GM12878 (cell line): Measurements from ENCODE around the gene NOD1. TPM values are rescaled to one million over a fixed set of nuclear protein-coding genes. Genes with fewer than 3 reads are reported as not detected.

Experiments
- ATAC-seq: fragments of 200-7000 bp; cut with Tn5 transposase; 3 replicates; pipeline ENCODE4 v1.9.1; 2020; ENCODE audit warnings: mild to moderate bottlenecking, moderate library complexity
- BruUV-seq: library from RNA; stranded (reverse); fragments of 400-500 nt; replicated peaks from 2 replicates; lab custom pipeline; 2021; lab: Mats Ljungman, UMichigan
- CTCF ChIA-PET: fragments of 300-600 bp; sonication (Branson Sonifier 250); formaldehyde crosslinking; extraction: SDS; loops from one replicate; lab custom pipeline; 2021; ENCODE audit warnings: inconsistent platforms; lab: Yijun Ruan, JAX
- POLR2A ChIA-PET: fragments of 350-600 bp; formaldehyde crosslinking; extraction: SDS; loops from one replicate; lab custom pipeline; 2021; ENCODE audit warnings: inconsistent platforms; lab: Charles Lee
- RAD21 ChIA-PET: fragments of 300-600 bp; sonication (Branson Sonifier 250); formaldehyde crosslinking; loops from one replicate; lab custom pipeline; 2023; ENCODE audit warnings: antibody characterized with exemption; ENCODE audit not compliant: unreplicated experiment; lab: Charles Lee
- SMC1A ChIA-PET: fragments of 300-600 bp; sonication (Branson Sonifier 250); formaldehyde crosslinking; loops from one replicate; lab custom pipeline; 2023; ENCODE audit not compliant: unreplicated experiment, uncharacterized antibody; lab: Charles Lee
- DNase-seq: peaks from one replicate; pipeline ENCODE4 v3.0.0-alpha.2; 2011; ENCODE audit warnings: low read depth, low spot score
- FAIRE-seq: peaks from 3 replicates; lab custom pipeline; 2011; peaks lifted over from hg19 to GRCh38; lab: Jason Lieb, UNC
- H2AFZ ChIP-seq: 2 replicates; pipeline ENCODE4 v1.6.0; 2011; ENCODE audit warnings: low read depth, low read length, control low read depth; ENCODE audit not compliant: control insufficient read depth
- H3K27ac ChIP-seq: 2 replicates; pipeline ENCODE4 v1.5.1; 2011; ENCODE audit warnings: control low read depth; ENCODE audit not compliant: control insufficient read depth, insufficient read depth
- H3K27me3 ChIP-seq, 2 experiments: replicated peaks in 1 of 2; 2 replicates each; pipeline versions ENCODE4 v1.6.0 to v1.6.1; 2011; ENCODE audit warnings: low read length in 1 of 2; ENCODE audit not compliant: control insufficient read depth in 2 of 2, insufficient read depth in 2 of 2
- H3K36me3 ChIP-seq, 2 experiments: 2 replicates each; pipeline ENCODE4 v1.5.1; 2011; ENCODE audit warnings: low read length in 1 of 2; ENCODE audit not compliant: control insufficient read depth in 2 of 2, insufficient read depth in 2 of 2
- H3K4me1 ChIP-seq: 2 replicates; pipeline ENCODE4 v1.6.1; 2011; ENCODE audit warnings: mild to moderate bottlenecking, low read length, moderate library complexity, mixed read lengths; ENCODE audit not compliant: control insufficient read depth, insufficient read depth
- H3K4me2 ChIP-seq: 2 replicates; pipeline ENCODE4 v1.6.0; 2011; ENCODE audit warnings: control low read depth; ENCODE audit not compliant: control insufficient read depth, insufficient read depth
- H3K4me3 ChIP-seq: fragments of 200-600 bp; sonication (generic); 2 replicates; pipeline ENCODE4 v1.5.1; 2016
- H3K79me2 ChIP-seq: 2 replicates; pipeline ENCODE4 v1.6.0; 2011; ENCODE audit warnings: low read length; ENCODE audit not compliant: control insufficient read depth, insufficient read depth
- H3K9ac ChIP-seq: 2 replicates; pipeline ENCODE4 v1.8.0; 2011; ENCODE audit warnings: low read length, control low read depth, mixed read lengths; ENCODE audit not compliant: control insufficient read depth, insufficient read depth
- H3K9me3 ChIP-seq: replicated peaks from 3 replicates; pipeline ENCODE4 v1.5.1; 2011; ENCODE audit warnings: mild to moderate bottlenecking, low read length; ENCODE audit not compliant: control insufficient read depth, insufficient read depth
- H4K20me1 ChIP-seq: 2 replicates; pipeline ENCODE4 v1.6.0; 2011; ENCODE audit not compliant: control insufficient read depth, insufficient read depth
- FOS ChIP-seq: IDR thresholded peaks from 3 replicates; pipeline ENCODE4 v1.6.1; 2011; ENCODE audit warnings: borderline replicate concordance; ENCODE audit not compliant: insufficient read length; ENCODE audit errors: extremely low read depth
- NR2C1 ChIP-seq: fragments of 450-650 bp; IDR thresholded peaks from 2 replicates; pipeline ENCODE4 v1.6.1; 2017; ENCODE audit warnings: antibody characterized with exemption, mild to moderate bottlenecking, moderate library complexity
- SKIL ChIP-seq: fragments of 450-650 bp; IDR thresholded peaks from 2 replicates; pipeline ENCODE4 v1.6.1; 2017; ENCODE audit warnings: mild to moderate bottlenecking, low read depth, inconsistent platforms; ENCODE audit not compliant: poor library complexity, severe bottlenecking
- WGBS: methylation state at CpG from one replicate; pipeline ENCODE4 v1.1.6; 2016; ENCODE audit warnings: low lambda C conversion rate; ENCODE audit not compliant: insufficient replicate concordance, insufficient coverage; ENCODE audit errors: missing lambda C conversion rate; 5-methylcytosine and 5-hydroxymethylcytosine counted together
- in situ Hi-C: fragments of 300-500 bp; cut with MboI; formaldehyde crosslinking; loops from 9 replicates; pipeline ENCODE4 v1.14.3; 2018; ENCODE audit warnings: mixed read lengths
- intact Hi-C: fragments of 100-400 bp; cut with micrococcal nuclease; formaldehyde crosslinking; loops from one replicate; pipeline ENCODE4 v1.14.2; 2022; ENCODE audit not compliant: unreplicated experiment
- polyA plus RNA-seq, 11 experiments: library from polyadenylated mRNA; depleted of rRNA in 4 of 11; unstranded in 6 of 11; stranded (reverse) in 5 of 11; fragments of >200 nt; fragmentation: Nextera tagmentation in 4 of 11; fragmentation: Illumina TruSeq in 1 of 11; extraction: Ambion mirVana in 4 of 11; extraction: Trizol in 1 of 11; gene quantifications; 1 replicate in 1 of 11; 2 replicates in 10 of 11; pipeline versions ENCODE4 v1.2.1 to v1.2.3, GENCODE V29; 2011 to 2016; ENCODE audit warnings: inconsistent platforms in 2 of 11, missing spikeins in 2 of 11, low read depth in 1 of 11
- total RNA-seq, 4 experiments: library from RNA; depleted of rRNA in 3 of 4; stranded (reverse); fragments of >200 nt in 3 of 4; fragmentation: Illumina TruSeq in 1 of 4; extraction: Trizol in 1 of 4; gene quantifications; 2 replicates each; pipeline versions ENCODE4 v1.2.1 to v1.2.3, GENCODE V29; 2013 to 2021
- TF ChIP-seq, protein P1 (sequence below): IDR thresholded peaks from 2 replicates; pipeline ENCODE4 v1.6.1; 2012; ENCODE audit warnings: low read length, inconsistent platforms
- TF ChIP-seq, protein P2 (sequence below): fragments of 450-650 bp; IDR thresholded peaks from 2 replicates; pipeline ENCODE4 v1.6.1; 2016; ENCODE audit warnings: mild to moderate bottlenecking

NOD1 gene
- total and polyA plus RNA-seq, 10 of the 15 experiments (the other 5 are each of a cell fraction or from before 2014, with no cell fraction given), result 1.8 to 14.6 (median 8.9) TPM

- Histone ChIP-seq H3K36me3 (peaks cover 0 to 10% of the 10 kb centered on the region in 2 experiments; a peak in 2 of 4 replicates), H3K27ac (no peak overlapping the region), H3K4me1 (no peaks in the 10 kb centered on the region)
- FAIRE-seq, result no peak
- 97% methylated on average over 23 of the region's 27 CpGs for WGBS
- no peak for TF ChIP-seq FOS
- TF ChIP-seq, all 136 proteins: peak for 0
- RAD21 ChIA-PET, result no interaction called here
- H3K27me3 ChIP-seq, result no peaks in the 10 kb centered on the region
- in situ Hi-C loops (no loop called here), intact Hi-C loops (no loop called here)
- H3K79me2 ChIP-seq, result no peaks in the 10 kb centered on the region
- no peak overlapping the region for H2AFZ ChIP-seq
- no TSS peak for BruUV-seq
- no peaks in the 10 kb centered on the region for H3K9me3 ChIP-seq
- DNase-seq (no peak), ATAC-seq (no peak)
- CTCF ChIA-PET, result no interaction called here
- SMC1A ChIA-PET, result interaction anchor here (1.0 kb wide), 1 partner anchor 22 kb away, joined by 4 read pairs; no protein-coding TSS in a partner anchor
- no peak overlapping the region for H3K4me2 ChIP-seq
- POLR2A ChIA-PET, result no interaction called here
- no peaks in the 10 kb centered on the region for H4K20me1 ChIP-seq
- no peak overlapping the region for H3K9ac ChIP-seq
- H3K4me3 ChIP-seq, result no peak overlapping the region
These were observed 26.2 kb downstream of the NOD1 start for GRCh38 chr7:30452280-30452930.

GRCh38 chr7:30451539-30452279, 26.9 kb downstream of the NOD1 start:
- Histone ChIP-seq H3K4me1 (no peaks in the 10 kb centered on the region), H3K27me3 (no peaks in the 10 kb centered on the region), H3K36me3 (peaks cover 0 to 10% of the 10 kb centered on the region in 2 experiments; a peak in 2 of 4 replicates), H3K9ac (no peak overlapping the region), H3K9me3 (no peaks in the 10 kb centered on the region), H3K4me2 (no peak overlapping the region), H3K79me2 (no peaks in the 10 kb centered on the region), H3K4me3 (no peak overlapping the region), H3K27ac (no peak overlapping the region), H2AFZ (no peak overlapping the region), H4K20me1 (no peaks in the 10 kb centered on the region)
- intact Hi-C loops (no loop called here), in situ Hi-C loops (no loop called here)
- FAIRE-seq, result no peak
- RAD21 ChIA-PET, result no interaction called here
- no peak for DNase-seq
- BruUV-seq, result no TSS peak
- ATAC-seq, result no peak
- POLR2A ChIA-PET, result no interaction called here
- 95% methylated on average over 29 of the region's 29 CpGs for WGBS
- CTCF ChIA-PET, result interaction anchor here (1.7 kb wide), 1 partner anchor 55 kb away, joined by 4 read pairs; no protein-coding TSS in a partner anchor
- SMC1A ChIA-PET, result no interaction called here
- TF ChIP-seq SKIL (no peak), NR2C1 (no peak)
- TF ChIP-seq, protein P1, sequence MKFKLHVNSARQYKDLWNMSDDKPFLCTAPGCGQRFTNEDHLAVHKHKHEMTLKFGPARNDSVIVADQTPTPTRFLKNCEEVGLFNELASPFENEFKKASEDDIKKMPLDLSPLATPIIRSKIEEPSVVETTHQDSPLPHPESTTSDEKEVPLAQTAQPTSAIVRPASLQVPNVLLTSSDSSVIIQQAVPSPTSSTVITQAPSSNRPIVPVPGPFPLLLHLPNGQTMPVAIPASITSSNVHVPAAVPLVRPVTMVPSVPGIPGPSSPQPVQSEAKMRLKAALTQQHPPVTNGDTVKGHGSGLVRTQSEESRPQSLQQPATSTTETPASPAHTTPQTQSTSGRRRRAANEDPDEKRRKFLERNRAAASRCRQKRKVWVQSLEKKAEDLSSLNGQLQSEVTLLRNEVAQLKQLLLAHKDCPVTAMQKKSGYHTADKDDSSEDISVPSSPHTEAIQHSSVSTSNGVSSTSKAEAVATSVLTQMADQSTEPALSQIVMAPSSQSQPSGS, result no peak
- TF ChIP-seq, protein P2, sequence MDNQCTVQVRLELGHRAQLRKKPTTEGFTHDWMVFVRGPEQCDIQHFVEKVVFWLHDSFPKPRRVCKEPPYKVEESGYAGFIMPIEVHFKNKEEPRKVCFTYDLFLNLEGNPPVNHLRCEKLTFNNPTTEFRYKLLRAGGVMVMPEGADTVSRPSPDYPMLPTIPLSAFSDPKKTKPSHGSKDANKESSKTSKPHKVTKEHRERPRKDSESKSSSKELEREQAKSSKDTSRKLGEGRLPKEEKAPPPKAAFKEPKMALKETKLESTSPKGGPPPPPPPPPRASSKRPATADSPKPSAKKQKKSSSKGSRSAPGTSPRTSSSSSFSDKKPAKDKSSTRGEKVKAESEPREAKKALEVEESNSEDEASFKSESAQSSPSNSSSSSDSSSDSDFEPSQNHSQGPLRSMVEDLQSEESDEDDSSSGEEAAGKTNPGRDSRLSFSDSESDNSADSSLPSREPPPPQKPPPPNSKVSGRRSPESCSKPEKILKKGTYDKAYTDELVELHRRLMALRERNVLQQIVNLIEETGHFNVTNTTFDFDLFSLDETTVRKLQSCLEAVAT, result no peak
